NCI-H187 (cell line): ENCODE data around the gene LYPD1.

Experiments
- DNase-seq, 2 experiments: peaks; one replicate each; lab custom pipeline; 2025; lab: John Stamatoyannopoulos, UW

LYPD1 gene

DNA sequence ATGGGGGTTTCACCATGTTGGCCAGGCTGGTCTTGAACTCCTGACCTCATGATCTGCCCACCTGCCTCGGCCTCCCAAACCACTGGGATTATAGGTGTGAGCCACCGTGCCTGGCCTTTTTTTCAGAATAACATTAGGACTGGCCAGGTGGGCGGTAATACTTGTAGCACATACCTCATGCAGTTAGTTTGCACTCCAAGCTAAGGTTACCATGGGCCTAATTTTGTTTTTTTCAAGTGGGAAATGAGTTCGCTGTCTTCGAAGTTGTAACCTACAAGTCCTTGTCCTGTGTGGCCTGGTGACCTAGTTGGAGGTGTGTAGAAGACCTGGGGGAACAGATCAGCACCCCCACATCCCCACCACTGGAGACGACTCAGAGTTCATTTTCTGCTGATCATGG, 74.8 kb downstream of the LYPD1 start:
- DNase-seq: no peak
